Fibroblast of pulmonary artery (primary cell): ENCODE results near the gene PDE9A.

Experiments
- DNase-seq: peaks from one replicate; pipeline ENCODE4 v3.0.0-alpha.2; 2010; ENCODE audit warnings: low read depth
- H3K4me3 ChIP-seq: replicated peaks from 2 replicates; pipeline ENCODE4 v1.5.1; 2011; ENCODE audit warnings: low read depth, mild to moderate bottlenecking, control low read depth, low read length, moderate library complexity
- CTCF ChIP-seq: IDR thresholded peaks from 2 replicates; pipeline ENCODE4 v1.5.1; 2011; ENCODE audit warnings: mild to moderate bottlenecking, control low read depth, low read length, inconsistent platforms; ENCODE audit errors: missing control alignments

PDE9A gene

GRCh38 chr21:42666023-42666747 is 12.8 kb downstream of the PDE9A start:
- no peak for TF ChIP-seq CTCF
- DNase-seq, result no peak
- no peak overlapping the region for H3K4me3 ChIP-seq

- no peak overlapping the region for H3K4me3 ChIP-seq
Measured at GRCh38 chr21:42666925-42667324, 13.5 kb downstream of the PDE9A start.

GRCh38 chr21:42668298-42668992 is 15.0 kb downstream of the PDE9A start:
- TF ChIP-seq CTCF, result no peak
- no peak for DNase-seq
- H3K4me3 ChIP-seq, result no peak overlapping the region

More at GRCh38 chr21:42666925-42667324, 13.5 kb downstream of the PDE9A start:
- TF ChIP-seq CTCF, result no peak
- DNase-seq, result no peak

- H3K4me3 ChIP-seq, result no peak overlapping the region
- peak; percentile 30 for DNase-seq
- TF ChIP-seq CTCF, result peak; percentile 42
Measured at GRCh38 chr21:42669041-42669440, 15.6 kb downstream of the PDE9A start.

- no peak for DNase-seq
- no peak for TF ChIP-seq CTCF
Measured at GRCh38 chr21:42670058-42670880, 16.8 kb downstream of the PDE9A start.

GRCh38 chr21:42670884-42671283 is 17.5 kb downstream of the PDE9A start:
- no peak for TF ChIP-seq CTCF
- no peak overlapping the region for H3K4me3 ChIP-seq
- no peak for DNase-seq

More at GRCh38 chr21:42670058-42670880, 16.8 kb downstream of the PDE9A start:
- H3K4me3 ChIP-seq, result no peak overlapping the region
